ENCODE results near the gene LCN12. TPM values are rescaled to one million over a fixed set of nuclear protein-coding genes. Genes with fewer than 3 reads are reported as not detected.

The LCN12 gene
- total RNA-seq, 2 donors from 2014 or later = 6.5 to 8.6 TPM

- Histone ChIP-seq H3K4me1 (no peaks in the 10 kb centered on the region), H3K27me3 (peaks cover 25% of the 10 kb centered on the region), H3K27ac (no peak overlapping the region), H3K9me3 (no peaks in the 10 kb centered on the region), H3K36me3 (no peaks in the 10 kb centered on the region), H3K4me3 (no peak overlapping the region), H3K9ac (ENCODE audit: low read depth in 2 of 2, low read length in 2 of 2) (no peak overlapping the region)
- intact Hi-C loops (cut with DNase I) = no loop called here
- TF ChIP-seq, protein P1, sequence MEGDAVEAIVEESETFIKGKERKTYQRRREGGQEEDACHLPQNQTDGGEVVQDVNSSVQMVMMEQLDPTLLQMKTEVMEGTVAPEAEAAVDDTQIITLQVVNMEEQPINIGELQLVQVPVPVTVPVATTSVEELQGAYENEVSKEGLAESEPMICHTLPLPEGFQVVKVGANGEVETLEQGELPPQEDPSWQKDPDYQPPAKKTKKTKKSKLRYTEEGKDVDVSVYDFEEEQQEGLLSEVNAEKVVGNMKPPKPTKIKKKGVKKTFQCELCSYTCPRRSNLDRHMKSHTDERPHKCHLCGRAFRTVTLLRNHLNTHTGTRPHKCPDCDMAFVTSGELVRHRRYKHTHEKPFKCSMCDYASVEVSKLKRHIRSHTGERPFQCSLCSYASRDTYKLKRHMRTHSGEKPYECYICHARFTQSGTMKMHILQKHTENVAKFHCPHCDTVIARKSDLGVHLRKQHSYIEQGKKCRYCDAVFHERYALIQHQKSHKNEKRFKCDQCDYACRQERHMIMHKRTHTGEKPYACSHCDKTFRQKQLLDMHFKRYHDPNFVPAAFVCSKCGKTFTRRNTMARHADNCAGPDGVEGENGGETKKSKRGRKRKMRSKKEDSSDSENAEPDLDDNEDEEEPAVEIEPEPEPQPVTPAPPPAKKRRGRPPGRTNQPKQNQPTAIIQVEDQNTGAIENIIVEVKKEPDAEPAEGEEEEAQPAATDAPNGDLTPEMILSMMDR (IDR thresholded peaks at IDR 0.05) = no peak
- no peak for DNase-seq
Observed at GRCh38 chr9:136985027-136985602, 33.0 kb downstream of the LCN12 start.

DNA sequence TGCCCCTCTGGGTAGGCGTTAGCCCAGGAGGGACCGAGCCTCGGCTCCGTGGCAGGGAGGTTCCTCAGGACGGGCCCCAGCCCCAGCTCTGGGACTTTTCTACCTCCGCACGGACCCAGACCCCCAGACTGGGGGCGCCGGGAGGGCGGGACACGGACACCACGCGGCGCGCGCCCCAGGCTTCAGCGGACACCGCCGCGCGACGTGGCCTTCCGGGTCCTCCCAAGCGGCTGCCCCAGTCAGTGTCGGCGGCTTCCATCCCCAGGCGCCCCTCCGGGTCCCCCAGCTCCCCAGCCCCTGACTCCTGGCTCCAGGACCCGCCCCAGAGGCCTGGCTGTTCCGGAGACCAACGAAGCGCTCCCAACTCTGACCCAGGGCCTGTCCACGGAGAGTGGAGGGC lies 33.8 kb downstream of the LCN12 start:
- Histone ChIP-seq H3K9me3 (no peaks in the 10 kb centered on the region), H3K27ac (no peak overlapping the region), H3K9ac (ENCODE audit: low read depth in 2 of 2, low read length in 2 of 2) (no peak overlapping the region), H3K27me3 (peaks cover 25% of the 10 kb centered on the region), H3K4me1 (no peaks in the 10 kb centered on the region), H3K36me3 (no peaks in the 10 kb centered on the region), H3K4me3 (no peak overlapping the region)
- intact Hi-C loops (cut with DNase I) = no loop called here
- DNase-seq = no peak
- TF ChIP-seq, protein P1 (IDR thresholded peaks at IDR 0.05) = no peak

DNA sequence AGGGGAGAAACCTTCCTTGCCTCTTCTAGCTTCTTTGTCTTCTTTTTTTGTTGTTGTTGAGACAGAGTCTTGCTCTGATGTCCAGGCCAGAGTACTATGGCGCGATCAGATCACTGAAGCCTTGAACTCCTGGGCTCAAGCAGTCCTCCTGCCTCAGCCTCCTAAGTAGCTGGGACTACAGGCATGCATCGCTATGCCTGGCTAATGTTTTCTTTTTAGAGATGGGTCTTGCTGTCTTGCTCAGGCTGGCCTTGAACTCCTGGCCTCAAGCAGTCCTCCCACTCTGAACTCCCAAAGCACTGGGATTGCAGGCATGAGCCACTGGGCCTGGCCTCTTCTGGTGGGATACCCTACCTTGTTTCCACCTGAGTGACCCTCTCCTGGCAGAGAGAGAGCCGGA lies 36.8 kb downstream of the LCN12 start:
- no peak for DNase-seq
- H3K9ac ChIP-seq (ENCODE audit: low read depth in 2 of 2, low read length in 2 of 2) = no peak overlapping the region
- intact Hi-C loops (cut with DNase I) = no loop called here
- H3K36me3 ChIP-seq = no peaks in the 10 kb centered on the region
- H3K27me3 ChIP-seq = peaks cover 23% of the 10 kb centered on the region
- no peaks in the 10 kb centered on the region for H3K9me3 ChIP-seq
- no peak overlapping the region for H3K27ac ChIP-seq
- TF ChIP-seq, protein P1 (IDR thresholded peaks at IDR 0.05) = no peak
- H3K4me1 ChIP-seq = peaks cover 4% of the 10 kb centered on the region
- no peak overlapping the region for H3K4me3 ChIP-seq

GRCh38 chr9:136990242-136990911 lies 38.3 kb downstream of the LCN12 start:
- Histone ChIP-seq H3K4me3 (no peak overlapping the region), H3K27ac (no peak overlapping the region), H3K36me3 (no peaks in the 10 kb centered on the region), H3K9ac (ENCODE audit: low read depth in 2 of 2, low read length in 2 of 2) (no peak overlapping the region), H3K4me1 (peaks cover 4% of the 10 kb centered on the region), H3K27me3 (peaks cover 10% of the 10 kb centered on the region), H3K9me3 (no peaks in the 10 kb centered on the region)
- TF ChIP-seq, protein P1 (IDR thresholded peaks at IDR 0.05) = no peak
- intact Hi-C loops (cut with DNase I) = no loop called here
- DNase-seq = no peak

- intact Hi-C loops (cut with DNase I) = no loop called here
- Histone ChIP-seq H3K36me3 (no peaks in the 10 kb centered on the region), H3K9ac (ENCODE audit: low read depth in 2 of 2, low read length in 2 of 2) (peak within 1 kb of the TSS; percentile 77 to 87), H3K4me1 (peaks cover 15% of the 10 kb centered on the region), H3K27ac (peak within 1 kb of the TSS; percentile 95), H3K27me3 (no peaks in the 10 kb centered on the region), H3K9me3 (no peaks in the 10 kb centered on the region), H3K4me3 (peak within 1 kb of the TSS; percentile 74)
- TF ChIP-seq, protein P1 (IDR thresholded peaks at IDR 0.05) = no peak
- peak; percentile 95 for DNase-seq
Observed at GRCh38 chr9:136991993-136992818, 40.1 kb downstream of the LCN12 start, which contains the start of gene PAXX. Gene PAXX, plus strand, starts transcription at chr9:136992422. Its CDS starts 22 bp downstream, at chr9:136992444.

All from colonic mucosa (tissue), 4 donors.